ENCODE data around the gene IL13RA1. TPM values are rescaled to one million over a fixed set of nuclear protein-coding genes. Genes with fewer than 3 reads are reported as not detected.
"Not testable (repeated sequence)": the region's sequence is repeated elsewhere in the genome, so short reads cannot be mapped to it uniquely, and the experiment has no call there.

IL13RA1 gene
- total and polyA plus RNA-seq, 2 experiments from 2014 or later: 17.8 to 23.6 TPM

DNA sequence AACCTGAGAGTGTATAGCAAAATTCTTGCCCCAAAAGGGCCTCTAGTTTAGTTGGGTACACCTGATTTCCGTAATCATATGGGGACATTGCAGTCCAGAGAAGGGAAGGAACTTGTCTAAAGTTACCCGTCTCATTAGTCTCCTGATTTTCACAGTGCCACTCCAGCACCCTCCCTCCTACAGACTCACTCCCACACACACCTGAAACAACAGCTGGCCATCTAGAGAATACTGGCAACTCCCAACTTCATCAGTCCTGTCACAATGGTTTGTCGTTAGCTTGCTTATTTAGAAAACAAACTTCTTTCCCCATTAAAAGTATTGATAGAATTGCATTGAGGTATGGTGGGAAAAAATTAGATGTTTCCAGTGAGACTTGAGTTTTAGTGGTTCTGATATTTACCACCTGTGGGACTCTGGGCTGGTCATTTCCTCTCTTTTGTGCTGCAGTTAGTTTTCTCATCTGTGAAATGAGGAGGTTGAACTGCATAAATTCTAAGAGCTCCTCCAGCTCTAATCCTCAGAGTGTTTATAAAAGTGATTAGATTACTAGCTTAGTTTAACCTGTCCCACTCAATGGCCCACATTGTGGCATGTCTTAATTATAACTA is 1.7 kb downstream of the IL13RA1 start:
- no peak overlapping the region for H3K27ac ChIP-seq
- DNase-seq (ENCODE audit: low read depth in 1 of 2, low spot score in 1 of 2): no peak
- H3K4me3 ChIP-seq: no peak overlapping the region
- H3K9me3 ChIP-seq (ENCODE audit: low read depth): no peaks in the 10 kb centered on the region
- no peaks in the 10 kb centered on the region for H3K27me3 ChIP-seq
- TF ChIP-seq, protein P1, sequence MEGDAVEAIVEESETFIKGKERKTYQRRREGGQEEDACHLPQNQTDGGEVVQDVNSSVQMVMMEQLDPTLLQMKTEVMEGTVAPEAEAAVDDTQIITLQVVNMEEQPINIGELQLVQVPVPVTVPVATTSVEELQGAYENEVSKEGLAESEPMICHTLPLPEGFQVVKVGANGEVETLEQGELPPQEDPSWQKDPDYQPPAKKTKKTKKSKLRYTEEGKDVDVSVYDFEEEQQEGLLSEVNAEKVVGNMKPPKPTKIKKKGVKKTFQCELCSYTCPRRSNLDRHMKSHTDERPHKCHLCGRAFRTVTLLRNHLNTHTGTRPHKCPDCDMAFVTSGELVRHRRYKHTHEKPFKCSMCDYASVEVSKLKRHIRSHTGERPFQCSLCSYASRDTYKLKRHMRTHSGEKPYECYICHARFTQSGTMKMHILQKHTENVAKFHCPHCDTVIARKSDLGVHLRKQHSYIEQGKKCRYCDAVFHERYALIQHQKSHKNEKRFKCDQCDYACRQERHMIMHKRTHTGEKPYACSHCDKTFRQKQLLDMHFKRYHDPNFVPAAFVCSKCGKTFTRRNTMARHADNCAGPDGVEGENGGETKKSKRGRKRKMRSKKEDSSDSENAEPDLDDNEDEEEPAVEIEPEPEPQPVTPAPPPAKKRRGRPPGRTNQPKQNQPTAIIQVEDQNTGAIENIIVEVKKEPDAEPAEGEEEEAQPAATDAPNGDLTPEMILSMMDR (IDR thresholded peaks at IDR 0.05; ENCODE audit: low read depth, low read length): no peak
- H3K4me1 ChIP-seq (ENCODE audit: low read depth): no peaks in the 10 kb centered on the region
- no peaks in the 10 kb centered on the region for H3K36me3 ChIP-seq

GRCh38 chrX:118730500-118731247 is 3.3 kb downstream of the IL13RA1 start:
- H3K4me3 ChIP-seq: no peak overlapping the region
- TF ChIP-seq, protein P1 (IDR thresholded peaks at IDR 0.05; ENCODE audit: low read depth, low read length): no peak
- H3K27me3 ChIP-seq: no peaks in the 10 kb centered on the region
- no peaks in the 10 kb centered on the region for H3K4me1 ChIP-seq (ENCODE audit: low read depth)
- no peaks in the 10 kb centered on the region for H3K36me3 ChIP-seq
- no peak overlapping the region for H3K27ac ChIP-seq
- no peaks in the 10 kb centered on the region for H3K9me3 ChIP-seq (ENCODE audit: low read depth)
- DNase-seq (ENCODE audit: low read depth in 1 of 2, low spot score in 1 of 2): peak in 1 of 2 donors; percentile 82

DNA sequence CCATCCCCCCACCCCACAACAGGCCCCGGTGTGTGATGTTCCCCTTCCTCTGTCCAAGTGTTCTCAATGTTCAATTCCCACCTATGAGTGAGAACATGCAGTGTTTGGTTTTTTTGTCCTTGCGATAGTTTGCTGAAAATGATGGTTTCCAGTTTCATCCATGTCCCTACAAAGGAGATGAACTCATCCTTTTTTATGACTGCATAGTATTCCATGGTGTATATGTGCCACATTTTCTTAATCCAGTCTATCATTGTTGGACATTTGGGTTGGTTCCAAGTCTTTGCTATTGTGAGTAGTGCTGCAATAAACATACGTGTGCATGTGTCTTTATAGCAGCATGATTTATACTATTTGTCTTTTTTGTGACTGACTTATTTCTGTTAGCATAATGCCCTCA is 5.1 kb downstream of the IL13RA1 start:
- not testable (repeated sequence) for H3K9me3 ChIP-seq (ENCODE audit: low read depth); H3K27ac ChIP-seq; H3K4me1 ChIP-seq (ENCODE audit: low read depth); DNase-seq (ENCODE audit: low read depth in 1 of 2, low spot score in 1 of 2); H3K4me3 ChIP-seq; H3K36me3 ChIP-seq; H3K27me3 ChIP-seq

DNA sequence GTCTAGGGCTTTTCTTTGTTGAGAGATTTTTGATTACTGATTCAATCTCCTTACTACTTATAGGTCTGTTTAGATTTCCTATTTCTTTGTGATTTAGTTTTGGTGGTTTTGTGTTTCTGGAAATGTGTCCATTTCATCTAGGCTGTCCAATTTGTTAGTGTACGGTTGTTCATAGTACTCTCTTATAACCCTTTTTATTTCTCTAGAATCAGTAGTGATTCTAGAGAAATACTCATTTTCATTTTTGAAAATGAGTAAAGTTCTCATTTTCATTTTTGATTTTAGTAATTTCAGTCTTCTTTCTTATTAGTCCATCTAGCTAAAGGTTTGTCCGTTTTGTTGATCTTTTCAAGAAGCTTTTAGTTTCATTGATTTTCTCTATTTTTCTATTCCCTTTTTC is 7.5 kb downstream of the IL13RA1 start:
- H3K4me1 ChIP-seq (ENCODE audit: low read depth): peaks cover 5% of the 10 kb centered on the region
- H3K27ac ChIP-seq: no peak overlapping the region
- no peaks in the 10 kb centered on the region for H3K36me3 ChIP-seq
- TF ChIP-seq, protein P1 (IDR thresholded peaks at IDR 0.05; ENCODE audit: low read depth, low read length): no peak
- no peaks in the 10 kb centered on the region for H3K9me3 ChIP-seq (ENCODE audit: low read depth)
- H3K27me3 ChIP-seq: no peaks in the 10 kb centered on the region
- no peak for DNase-seq (ENCODE audit: low read depth in 1 of 2, low spot score in 1 of 2)
- H3K4me3 ChIP-seq: no peak overlapping the region

GRCh38 chrX:118736394-118737010 is 9.1 kb downstream of the IL13RA1 start:
- Histone ChIP-seq H3K27ac (no peak overlapping the region), H3K4me1 (ENCODE audit: low read depth) (peaks cover 5% of the 10 kb centered on the region), H3K9me3 (ENCODE audit: low read depth) (no peaks in the 10 kb centered on the region), H3K36me3 (no peaks in the 10 kb centered on the region), H3K27me3 (no peaks in the 10 kb centered on the region), H3K4me3 (no peak overlapping the region)
- no peak for DNase-seq (ENCODE audit: low read depth in 1 of 2, low spot score in 1 of 2)
- TF ChIP-seq, protein P1 (IDR thresholded peaks at IDR 0.05; ENCODE audit: low read depth, low read length): no peak

DNA sequence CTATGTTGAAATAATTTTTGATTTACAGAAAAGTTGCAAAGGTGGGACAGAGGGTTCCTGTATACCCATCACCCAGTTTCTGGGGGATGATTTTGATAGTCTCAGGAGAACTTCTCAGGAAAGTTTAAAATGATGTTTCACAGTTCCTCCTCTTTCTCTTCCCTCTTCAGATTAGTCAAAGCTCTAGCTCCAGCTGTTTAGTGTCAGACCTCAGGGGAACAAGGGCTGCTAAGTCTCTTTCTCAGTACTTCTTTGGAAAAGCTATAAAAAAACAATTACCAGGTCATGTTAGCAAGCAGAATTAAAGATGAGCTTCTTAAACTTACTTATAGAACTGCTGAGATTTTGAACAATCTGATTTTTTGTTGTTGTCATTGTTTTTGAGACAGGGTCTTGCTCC is 12.2 kb downstream of the IL13RA1 start:
- no peak overlapping the region for H3K4me3 ChIP-seq
- no peaks in the 10 kb centered on the region for H3K36me3 ChIP-seq
- no peaks in the 10 kb centered on the region for H3K9me3 ChIP-seq (ENCODE audit: low read depth)
- no peaks in the 10 kb centered on the region for H3K27me3 ChIP-seq
- H3K4me1 ChIP-seq (ENCODE audit: low read depth): peaks cover 5% of the 10 kb centered on the region
- no peak for DNase-seq (ENCODE audit: low read depth in 1 of 2, low spot score in 1 of 2)
- TF ChIP-seq, protein P1 (IDR thresholded peaks at IDR 0.05; ENCODE audit: low read depth, low read length): no peak
- H3K27ac ChIP-seq: no peak overlapping the region
